ENCODE data around the gene GOLGA1. TPM values are rescaled to one million over a fixed set of nuclear protein-coding genes. Genes with fewer than 3 reads are reported as not detected.

GOLGA1 gene
- total and polyA plus RNA-seq, 9 of the 15 experiments (the other 6 are each of a cell fraction or from before 2014, with no cell fraction given): 2.9 to 15.9 (median 8.5) TPM

DNA sequence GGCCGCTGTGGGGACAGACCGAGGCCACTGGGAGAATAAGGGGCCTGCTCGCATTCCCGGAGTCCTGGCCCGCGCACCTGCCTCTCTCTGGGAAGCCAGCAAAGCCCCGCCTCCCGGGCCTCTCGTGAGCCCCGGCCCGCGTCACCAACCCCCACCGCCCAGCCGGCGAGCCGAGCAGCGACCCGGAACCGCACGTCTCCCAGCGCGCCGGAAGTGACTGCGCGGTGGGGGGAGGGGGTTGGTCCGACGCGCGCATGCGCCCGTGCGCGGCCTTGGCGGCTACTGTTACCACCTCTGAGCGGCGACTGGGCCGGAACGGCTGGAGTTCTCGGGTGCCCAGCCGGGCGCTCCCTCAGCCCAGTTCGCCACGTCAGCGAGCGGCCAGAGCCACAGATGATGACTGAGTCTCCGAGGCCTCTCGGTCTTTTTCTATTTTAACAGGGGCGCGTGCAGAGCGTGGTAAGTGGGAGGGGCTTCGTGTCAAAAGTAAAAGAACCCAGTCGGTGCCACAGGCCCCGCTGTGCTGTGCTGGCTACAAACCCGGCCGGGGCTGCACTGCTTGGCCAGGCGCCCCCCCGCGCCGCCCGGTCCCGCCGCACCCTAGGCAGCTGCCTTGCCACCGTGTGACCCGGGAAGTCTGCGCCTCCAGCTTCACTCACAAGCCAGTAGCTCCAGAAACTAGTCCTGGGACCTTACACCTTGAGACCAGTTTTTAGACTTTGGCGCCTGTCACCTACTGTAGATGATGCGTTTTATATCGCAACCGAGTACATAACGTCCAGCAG lies at the start of gene GOLGA1 (continued):
- TF ChIP-seq, protein P1, sequence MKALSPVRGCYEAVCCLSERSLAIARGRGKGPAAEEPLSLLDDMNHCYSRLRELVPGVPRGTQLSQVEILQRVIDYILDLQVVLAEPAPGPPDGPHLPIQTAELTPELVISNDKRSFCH (CRISPR knock-in tag; IDR thresholded peaks at IDR 0.05): no peak
- TF ChIP-seq, protein P1 (tag; IDR thresholded peaks at IDR 0.05): peak; percentile 30; the same call in 1 of the 2 replicates
- no peak for TF ChIP-seq BRD9 (IDR thresholded peaks at IDR 0.05; ENCODE audit: low read depth, partially characterized antibody)
- TF ChIP-seq EGR1 (conservative IDR thresholded peaks at IDR 0.05): no peak
- TF ChIP-seq, protein P2, sequence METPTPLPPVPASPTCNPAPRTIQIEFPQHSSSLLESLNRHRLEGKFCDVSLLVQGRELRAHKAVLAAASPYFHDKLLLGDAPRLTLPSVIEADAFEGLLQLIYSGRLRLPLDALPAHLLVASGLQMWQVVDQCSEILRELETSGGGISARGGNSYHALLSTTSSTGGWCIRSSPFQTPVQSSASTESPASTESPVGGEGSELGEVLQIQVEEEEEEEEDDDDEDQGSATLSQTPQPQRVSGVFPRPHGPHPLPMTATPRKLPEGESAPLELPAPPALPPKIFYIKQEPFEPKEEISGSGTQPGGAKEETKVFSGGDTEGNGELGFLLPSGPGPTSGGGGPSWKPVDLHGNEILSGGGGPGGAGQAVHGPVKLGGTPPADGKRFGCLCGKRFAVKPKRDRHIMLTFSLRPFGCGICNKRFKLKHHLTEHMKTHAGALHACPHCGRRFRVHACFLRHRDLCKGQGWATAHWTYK (CRISPR knock-in tag; IDR thresholded peaks at IDR 0.05): peak; percentile 84; the same call in 1 of the 2 replicates
- no peak for TF ChIP-seq HNRNPK (IDR thresholded peaks at IDR 0.05; ENCODE audit: low read depth, low read length, poor library complexity, severe bottlenecking)
- TF ChIP-seq TFAM (CRISPR knock-in tag; conservative IDR thresholded peaks at IDR 0.05): no peak
- peak; percentile 88 for TF ChIP-seq HCFC1 (IDR thresholded peaks at IDR 0.05; ENCODE audit: low read depth, low read length)
- TF ChIP-seq, protein P3, sequence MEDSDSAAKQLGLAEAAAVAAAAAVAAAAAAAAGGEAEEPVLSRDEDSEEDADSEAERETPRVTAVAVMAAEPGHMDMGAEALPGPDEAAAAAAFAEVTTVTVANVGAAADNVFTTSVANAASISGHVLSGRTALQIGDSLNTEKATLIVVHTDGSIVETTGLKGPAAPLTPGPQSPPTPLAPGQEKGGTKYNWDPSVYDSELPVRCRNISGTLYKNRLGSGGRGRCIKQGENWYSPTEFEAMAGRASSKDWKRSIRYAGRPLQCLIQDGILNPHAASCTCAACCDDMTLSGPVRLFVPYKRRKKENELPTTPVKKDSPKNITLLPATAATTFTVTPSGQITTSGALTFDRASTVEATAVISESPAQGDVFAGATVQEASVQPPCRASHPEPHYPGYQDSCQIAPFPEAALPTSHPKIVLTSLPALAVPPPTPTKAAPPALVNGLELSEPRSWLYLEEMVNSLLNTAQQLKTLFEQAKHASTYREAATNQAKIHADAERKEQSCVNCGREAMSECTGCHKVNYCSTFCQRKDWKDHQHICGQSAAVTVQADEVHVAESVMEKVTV (CRISPR knock-in tag; IDR thresholded peaks at IDR 0.05): no peak
- TF ChIP-seq RFX5 (IDR thresholded peaks at IDR 0.05; ENCODE audit: low read depth, low read length): no peak
- no peak for TF ChIP-seq ZNF76 (CRISPR knock-in tag; IDR thresholded peaks at IDR 0.05; ENCODE audit: borderline replicate concordance)
- peak; percentile 98 for TF ChIP-seq ELF1 (tag; IDR thresholded peaks at IDR 0.05)
- peak; percentile 88 for TF ChIP-seq BHLHE40 (IDR thresholded peaks at IDR 0.05; ENCODE audit: low read length)
- TF ChIP-seq U2AF1 (optimal IDR thresholded peaks at IDR 0.05; ENCODE audit: low read depth, low read length): peak; percentile 56
- TF ChIP-seq, protein P4, sequence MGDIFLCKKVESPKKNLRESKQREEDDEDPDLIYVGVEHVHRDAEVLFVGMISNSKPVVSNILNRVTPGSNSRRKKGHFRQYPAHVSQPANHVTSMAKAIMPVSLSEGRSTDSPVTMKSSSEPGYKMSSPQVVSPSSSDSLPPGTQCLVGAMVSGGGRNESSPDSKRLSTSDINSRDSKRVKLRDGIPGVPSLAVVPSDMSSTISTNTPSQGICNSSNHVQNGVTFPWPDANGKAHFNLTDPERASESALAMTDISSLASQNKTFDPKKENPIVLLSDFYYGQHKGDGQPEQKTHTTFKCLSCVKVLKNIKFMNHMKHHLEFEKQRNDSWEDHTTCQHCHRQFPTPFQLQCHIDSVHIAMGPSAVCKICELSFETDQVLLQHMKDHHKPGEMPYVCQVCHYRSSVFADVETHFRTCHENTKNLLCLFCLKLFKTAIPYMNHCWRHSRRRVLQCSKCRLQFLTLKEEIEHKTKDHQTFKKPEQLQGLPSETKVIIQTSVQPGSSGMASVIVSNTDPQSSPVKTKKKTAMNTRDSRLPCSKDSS (IDR thresholded peaks at IDR 0.05; ENCODE audit: low read depth, partially characterized antibody): no peak
- TF ChIP-seq FOXJ3 (CRISPR knock-in tag; IDR thresholded peaks at IDR 0.05): no peak
- 0 out of 2 replicates have a peak, but pooled peaks have one; percentile 13 for TF ChIP-seq FOXJ2 (tag; IDR thresholded peaks at IDR 0.05)
- no peak for TF ChIP-seq OTX1 (CRISPR knock-in tag; IDR thresholded peaks at IDR 0.05)
- no peak for TF ChIP-seq KLF10 (CRISPR knock-in tag; IDR thresholded peaks at IDR 0.05)
- TF ChIP-seq TOE1 (IDR thresholded peaks at IDR 0.05; ENCODE audit: borderline replicate concordance): no peak
- no peak for TF ChIP-seq TOE1 (CRISPR knock-in tag; IDR thresholded peaks at IDR 0.05; ENCODE audit: borderline replicate concordance, low read depth)
- 0 out of 2 replicates have a peak, but pooled peaks have one; percentile 15 for TF ChIP-seq MXI1 (IDR thresholded peaks at IDR 0.05; ENCODE audit: low read depth, low read length)
